Endothelial cell of umbilical vein (primary cell): ENCODE data around the gene CA5A. TPM values are rescaled to one million over a fixed set of nuclear protein-coding genes. Genes with fewer than 3 reads are reported as not detected.
"Not testable (repeated sequence)": the region's sequence is repeated elsewhere in the genome, so short reads cannot be mapped to it uniquely, and the experiment has no call there.

ENCODE experiments used
- BruUV-seq: library from RNA; stranded (reverse); fragments of 400-500 nt; replicated peaks from 2 replicates; lab custom pipeline; 2021; lab: Mats Ljungman, UMichigan
- CTCF ChIA-PET: fragments of 300-600, 350-600 bp; sonication (Branson Sonifier 250); formaldehyde crosslinking; loops from one replicate; lab custom pipeline; 2021; ENCODE audit warnings: antibody characterized with exemption, inconsistent platforms; lab: Charles Lee
- POLR2A ChIA-PET: fragments of 300-600, 350-600 bp; sonication (Branson Sonifier 250); formaldehyde crosslinking; loops from one replicate; lab custom pipeline; 2021; ENCODE audit warnings: antibody characterized with exemption, inconsistent platforms; lab: Charles Lee
- DNase-seq: peaks from one replicate; pipeline ENCODE4 v3.0.0-alpha.2; 2011; ENCODE audit warnings: low read depth, low spot score
- FAIRE-seq: peaks from 2 replicates; lab custom pipeline; 2011; peaks lifted over from hg19 to GRCh38; lab: Jason Lieb, UNC
- H2AFZ ChIP-seq: 2 replicates; pipeline ENCODE4 v1.6.0; 2012; ENCODE audit warnings: low read depth, low read length, control low read depth, inconsistent platforms
- H3K27ac ChIP-seq: 2 replicates; pipeline ENCODE4 v1.5.1; 2011; ENCODE audit warnings: low read depth, mild to moderate bottlenecking, control low read depth, low read length, moderate library complexity; ENCODE audit not compliant: insufficient read depth
- H3K27me3 ChIP-seq, 2 experiments: 2 replicates each; pipeline versions ENCODE4 v1.6.0 to v1.6.1; 2011; ENCODE audit warnings: low read length in 2 of 2, mixed read lengths in 1 of 2; ENCODE audit not compliant: control insufficient read depth in 2 of 2, insufficient read depth in 2 of 2
- H3K36me3 ChIP-seq, 2 experiments: 2 replicates in 1 of 2; 3 replicates in 1 of 2; pipeline ENCODE4 v1.5.1; 2011; ENCODE audit warnings: low read length in 2 of 2, mild to moderate bottlenecking in 1 of 2, moderate library complexity in 1 of 2; ENCODE audit not compliant: control insufficient read depth in 2 of 2, insufficient read depth in 2 of 2; ENCODE audit errors: extremely low read depth in 1 of 2
- H3K4me1 ChIP-seq: 3 replicates; pipeline ENCODE4 v1.5.1; 2011; ENCODE audit warnings: mild to moderate bottlenecking, low read length; ENCODE audit not compliant: control insufficient read depth, insufficient read depth; ENCODE audit errors: extremely low read depth
- H3K4me2 ChIP-seq: 2 replicates; pipeline ENCODE4 v1.6.1; 2011; ENCODE audit warnings: low read length, control low read depth, mixed read lengths; ENCODE audit not compliant: insufficient read depth
- H3K4me3 ChIP-seq, 3 experiments: fragments of 200-600 bp in 1 of 3; sonication (generic), shearing (Covaris generic) in 1 of 3; replicated peaks in 1 of 3; 2 replicates each; pipeline ENCODE4 v1.5.1; 2011 to 2016; ENCODE audit warnings: control low read depth in 3 of 3, low read length in 3 of 3, mild to moderate bottlenecking in 2 of 3, inconsistent platforms in 1 of 3, low read depth in 1 of 3, moderate library complexity in 1 of 3; ENCODE audit not compliant: insufficient read depth in 1 of 3
- H3K79me2 ChIP-seq: 2 replicates; pipeline ENCODE4 v1.6.0; 2012; ENCODE audit warnings: low read length, inconsistent platforms; ENCODE audit not compliant: control insufficient read depth, insufficient read depth
- H3K9ac ChIP-seq: replicated peaks from 2 replicates; pipeline ENCODE3; 2011; ENCODE audit warnings: low read length, control low read depth; ENCODE audit not compliant: insufficient read depth; ENCODE audit errors: extremely low read depth
- H3K9me1 ChIP-seq: replicated peaks from 3 replicates; pipeline ENCODE4 v1.6.0; 2011; ENCODE audit warnings: mild to moderate bottlenecking, low read length; ENCODE audit not compliant: control insufficient read depth, insufficient read depth; ENCODE audit errors: extremely low read depth
- H3K9me3 ChIP-seq: replicated peaks from 2 replicates; pipeline ENCODE4 v1.5.1; 2012; ENCODE audit warnings: low read length, inconsistent platforms; ENCODE audit not compliant: control insufficient read depth, insufficient read depth
- H4K20me1 ChIP-seq: replicated peaks from 2 replicates; pipeline ENCODE3; 2011; ENCODE audit warnings: mild to moderate bottlenecking, low read length; ENCODE audit not compliant: control insufficient read depth, insufficient read depth; ENCODE audit errors: extremely low read depth
- GATA2 ChIP-seq: IDR thresholded peaks from 2 replicates; pipeline ENCODE4 v1.7.0; 2011; ENCODE audit warnings: low read depth, mild to moderate bottlenecking, moderate library complexity, mixed read lengths, low read length; ENCODE audit not compliant: insufficient read length, insufficient read depth
- MYC ChIP-seq: IDR thresholded peaks from one replicate; pipeline ENCODE4 v1.6.1; 2011; ENCODE audit warnings: mild to moderate bottlenecking, low read depth, low read length
- dilution Hi-C: fragments of 300-500 bp; cut with MboI; formaldehyde crosslinking; loops from one replicate; pipeline ENCODE4 v1.15.0; 2019; ENCODE audit warnings: low sequenced_read_pairs; ENCODE audit not compliant: extremely low pct_ligation_motif_present
- intact Hi-C: fragments of 100-400 bp; cut with micrococcal nuclease; formaldehyde crosslinking; loops from one replicate; pipeline ENCODE4 v1.10.0; 2022
- polyA plus RNA-seq, 4 experiments: library from polyadenylated mRNA; depleted of rRNA in 3 of 4; stranded (reverse) in 3 of 4; unstranded in 1 of 4; fragments of >200 nt; gene quantifications; 2 replicates each; pipeline versions ENCODE4 v1.2.1 to v1.2.3, GENCODE V29; 2011 to 2012; ENCODE audit warnings: missing spikeins in 1 of 4
- total RNA-seq: library from RNA; stranded (reverse); gene quantifications from 2 replicates; pipeline ENCODE4 v1.2.3, GENCODE V29; 2021

CA5A gene
- total and polyA plus RNA-seq, 2 donors (not counting 3 experiments of a cell fraction or from before 2014, with no cell fraction given), result not detected

DNA sequence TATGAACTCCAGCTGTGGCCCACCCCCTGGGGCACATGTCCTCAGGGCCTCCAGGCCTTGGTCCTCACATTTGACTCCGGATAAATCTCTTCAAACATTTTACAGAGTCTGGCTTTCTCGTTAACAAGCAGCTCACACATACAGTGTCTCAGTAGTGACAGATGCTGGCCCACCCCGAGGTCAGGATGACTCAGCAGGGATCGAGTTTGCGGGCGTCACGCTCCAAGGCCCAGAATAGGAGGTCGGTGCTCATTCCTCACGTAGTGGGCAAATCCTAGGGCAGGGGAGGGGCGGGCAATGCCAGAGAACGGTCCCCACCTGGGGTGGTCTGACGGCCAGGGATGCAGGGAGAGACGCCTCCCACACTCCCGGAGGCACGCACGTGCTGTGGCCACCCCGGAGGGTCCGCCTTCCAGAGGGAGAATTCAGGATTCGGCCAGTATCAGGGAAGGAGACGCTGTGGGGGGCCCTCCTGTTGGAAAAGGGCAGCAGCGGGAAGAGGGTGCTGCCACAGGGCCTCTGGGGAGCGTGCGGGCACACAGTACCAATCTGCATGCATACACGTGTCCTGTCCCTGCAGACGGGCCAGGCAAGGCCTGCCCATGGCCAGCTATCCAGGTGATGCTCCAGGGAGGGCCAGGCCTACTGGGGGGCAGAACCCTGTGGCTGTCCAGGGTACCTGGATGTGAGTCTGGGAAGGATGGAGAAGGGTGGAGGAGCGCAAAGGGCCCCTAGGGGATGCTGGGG is 75.6 kb downstream of the CA5A start:
- Histone ChIP-seq H3K27ac (peak overlapping the region; percentile 35), H2AFZ (no peak overlapping the region), H3K9ac (no peak overlapping the region), H4K20me1 (no peaks in the 10 kb centered on the region), H3K79me2 (peaks cover 94% of the 10 kb centered on the region), H3K9me1 (no peaks in the 10 kb centered on the region), H3K4me2 (no peak overlapping the region), H3K4me3 (no peak overlapping the region), H3K4me1 (peaks cover 4% of the 10 kb centered on the region), H3K9me3 (no peaks in the 10 kb centered on the region), H3K27me3 (no peaks in the 10 kb centered on the region), H3K36me3 (peaks cover 0 to 2% of the 10 kb centered on the region in 2 experiments)
- POLR2A ChIA-PET, result no interaction called here
- DNase-seq (peak; percentile 38), FAIRE-seq (peak; percentile 85)
- CTCF ChIA-PET, result interaction anchor here (1.0 to 3.9 kb wide), 4 partner anchors 11 to 81 kb away, joined by 3 to 28 read pairs (median 14); no protein-coding TSS in a partner anchor
- BruUV-seq, result no TSS peak
- intact Hi-C loops, result no loop called here
- TF ChIP-seq GATA2 (no peak), MYC (no peak)
- dilution Hi-C loops, result no loop called here

DNA sequence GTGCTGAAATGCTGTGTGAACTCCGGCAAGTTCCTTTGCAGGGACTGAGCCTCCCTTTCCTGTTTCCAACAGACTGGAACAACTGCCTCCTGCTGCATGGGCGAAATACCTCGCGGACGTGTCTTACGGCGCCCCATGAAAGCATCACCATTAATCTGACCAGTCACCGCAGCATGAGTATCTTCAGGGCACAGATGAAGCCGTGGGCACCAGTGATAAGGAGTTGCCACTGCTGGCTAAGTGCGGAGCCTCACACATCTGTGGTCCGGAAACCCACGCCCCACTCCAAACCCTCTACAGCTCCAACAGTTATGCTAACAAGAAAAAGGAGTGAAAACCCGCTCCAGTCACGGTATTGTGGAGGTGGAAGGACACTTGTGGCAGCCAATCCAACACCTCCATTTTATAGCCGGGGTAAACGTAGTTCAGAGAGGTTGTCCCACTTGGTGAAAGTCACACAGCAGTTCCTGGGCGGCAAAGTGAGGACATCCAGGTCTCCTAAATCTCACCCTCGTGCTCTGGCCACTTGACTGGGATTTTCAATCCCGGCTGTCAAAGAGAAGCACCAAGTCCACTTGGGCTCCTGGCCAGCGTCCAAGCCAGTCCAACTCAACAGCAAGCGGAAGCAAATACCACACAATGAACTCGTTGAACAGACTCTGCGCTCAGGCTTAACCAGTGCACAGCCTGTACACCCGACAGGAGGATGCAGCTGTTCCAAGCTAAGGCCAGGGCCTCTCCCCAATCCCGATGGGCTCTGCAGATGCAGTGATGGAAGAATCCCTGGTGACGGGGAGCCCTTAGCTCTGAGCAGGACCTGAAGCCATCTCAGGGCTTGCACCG is 78.0 kb downstream of the CA5A start:
- dilution Hi-C loops, H3K4me3 ChIP-seq, H3K27me3 ChIP-seq, DNase-seq, H4K20me1 ChIP-seq, H3K9me3 ChIP-seq, H2AFZ ChIP-seq, BruUV-seq, FAIRE-seq, H3K9me1 ChIP-seq, H3K36me3 ChIP-seq, H3K27ac ChIP-seq, H3K4me1 ChIP-seq, intact Hi-C loops, H3K9ac ChIP-seq, H3K4me2 ChIP-seq: not testable (repeated sequence)
- H3K79me2 ChIP-seq, result peaks cover 89% of the 10 kb centered on the region
- ChIA-PET CTCF (interaction anchor here (2.4 to 3.9 kb wide), 2 partner anchors 8 to 78 kb away, joined by 21 to 28 read pairs; no protein-coding TSS in a partner anchor), POLR2A (interaction anchor here (1.1 kb wide), 1 partner anchor 79 kb away, joined by 4 read pairs; no protein-coding TSS in a partner anchor)
